A549 (cell line): Measurements from ENCODE around the gene DDX52. TPM values are rescaled to one million over a fixed set of nuclear protein-coding genes. Genes with fewer than 3 reads are reported as not detected.
A peak's percentile ranks its signal among the peaks of the same experiment; 100 is the strongest.

Experiments
- ATAC-seq, 2 experiments: fragments of 200-7000 bp in 1 of 2; fragments of >200 bp in 1 of 2; cut with Nextera tagmentation in 1 of 2; cut with Tn5 transposase in 1 of 2; 3 replicates each; pipeline versions ENCODE4 v1.8.0 to v1.9.1; 2018 to 2020; ENCODE audit warnings: mild to moderate bottlenecking in 1 of 2, moderate library complexity in 1 of 2
- CTCF ChIA-PET: fragments of 300-600 bp; sonication (Branson Sonifier 250); formaldehyde crosslinking; extraction: SDS; loops from one replicate; lab custom pipeline; 2021; ENCODE audit warnings: antibody characterized with exemption, inconsistent platforms; lab: Yijun Ruan, JAX
- POLR2A ChIA-PET: fragments of 350-600 bp; formaldehyde crosslinking; extraction: SDS; loops from one replicate; lab custom pipeline; 2021; ENCODE audit warnings: antibody characterized with exemption, inconsistent platforms; lab: Yijun Ruan, JAX
- DNase-seq, 2 experiments: peaks; one replicate each; pipeline versions ENCODE4 v3.0.0 to v3.0.0-alpha.2; 2011 to 2016; ENCODE audit warnings: low read depth in 1 of 2, low spot score in 1 of 2
- FAIRE-seq: peaks from 2 replicates; lab custom pipeline; 2011; peaks lifted over from hg19 to GRCh38; lab: Jason Lieb, UNC
- H3K27ac ChIP-seq, 2 experiments: fragments of >200 bp; sonication (Bioruptor Twin); formaldehyde crosslinking; 3 replicates each; pipeline ENCODE4 v1.5.1; 2016 to 2017
- H3K4me1 ChIP-seq: fragments of >200 bp; sonication (Bioruptor Twin); formaldehyde crosslinking; 3 replicates; pipeline ENCODE4 v1.6.1; 2016
- H3K4me2 ChIP-seq: fragments of >200 bp; sonication (Bioruptor Twin); formaldehyde crosslinking; 3 replicates; pipeline ENCODE4 v1.6.1; 2016
- H3K4me3 ChIP-seq: fragments of >200 bp; sonication (Bioruptor Twin); formaldehyde crosslinking; 3 replicates; pipeline ENCODE4 v1.5.1; 2016
- H3K9me3 ChIP-seq: fragments of >200 bp; sonication (Bioruptor Twin); formaldehyde crosslinking; 3 replicates; pipeline ENCODE4 v1.6.1; 2016
- BHLHE40 ChIP-seq: IDR thresholded peaks from 2 replicates; pipeline ENCODE4 v1.6.1; 2012; ENCODE audit warnings: low read depth, low read length, inconsistent platforms
- CBX8 ChIP-seq: fragments of 200-600 bp; sonication (generic); IDR thresholded peaks from 2 replicates; pipeline ENCODE4 v1.6.1; 2016
- CEBPB ChIP-seq, 2 experiments: fragments of >200 bp in 1 of 2; sonication (Bioruptor Twin) in 1 of 2; formaldehyde crosslinking in 1 of 2; IDR thresholded peaks; 2 replicates each; pipeline ENCODE4 v1.6.1; 2012 to 2016
- ESRRA ChIP-seq: fragments of 150-350 bp; IDR thresholded peaks from 2 replicates; pipeline ENCODE4 v1.6.1; 2014; ENCODE audit warnings: mild to moderate bottlenecking, low read length, borderline replicate concordance
- FOSB ChIP-seq: fragments of 250-450 bp; sonication (Bioruptor Pico); IDR thresholded peaks from 2 replicates; pipeline ENCODE4 v1.5.0; 2020; ENCODE audit warnings: mild to moderate bottlenecking, moderate library complexity
- FOSL2 ChIP-seq, 2 experiments: fragments of 450-650 bp in 1 of 2; fragments of >200 bp in 1 of 2; sonication (Bioruptor Twin) in 1 of 2; formaldehyde crosslinking; IDR thresholded peaks; 2 replicates each; pipeline versions ENCODE4 v1.5.0 to v1.6.1; 2016 to 2020; ENCODE audit warnings: mild to moderate bottlenecking in 1 of 2, moderate library complexity in 1 of 2
- GATA3 ChIP-seq: IDR thresholded peaks from 2 replicates; pipeline ENCODE4 v1.6.1; 2012; ENCODE audit warnings: borderline replicate concordance
- HOXA7 ChIP-seq: fragments of 250-450 bp; sonication (Bioruptor Pico); IDR thresholded peaks from 2 replicates; pipeline ENCODE4 v1.5.0; 2020; ENCODE audit warnings: mild to moderate bottlenecking, moderate library complexity
- HOXB13 ChIP-seq: fragments of 250-450 bp; sonication (Bioruptor Pico); IDR thresholded peaks from 2 replicates; pipeline ENCODE4 v1.5.0; 2020; ENCODE audit warnings: low read depth, mild to moderate bottlenecking, moderate library complexity
- JUN ChIP-seq, 2 experiments: fragments of >200 bp; sonication (Bioruptor Twin); formaldehyde crosslinking; IDR thresholded peaks; 2 replicates in 1 of 2; 3 replicates in 1 of 2; pipeline ENCODE4 v1.6.1; 2016 to 2017
- JUNB ChIP-seq: fragments of >200 bp; sonication (Bioruptor Twin); formaldehyde crosslinking; IDR thresholded peaks from 2 replicates; pipeline ENCODE4 v1.6.1; 2016
- KDM1A ChIP-seq: fragments of 200-600 bp; sonication (generic); IDR thresholded peaks from 2 replicates; pipeline ENCODE4 v1.6.1; 2016; ENCODE audit warnings: low read depth, mild to moderate bottlenecking
- KDM5A ChIP-seq: fragments of 200-600 bp; sonication (generic); IDR thresholded peaks from 2 replicates; pipeline ENCODE4 v1.6.1; 2016; ENCODE audit warnings: antibody characterized with exemption, mild to moderate bottlenecking
- MAFK ChIP-seq: fragments of 450-650 bp; IDR thresholded peaks from 2 replicates; pipeline ENCODE4 v1.6.1; 2014; ENCODE audit not compliant: partially characterized antibody
- MYC ChIP-seq: IDR thresholded peaks from 2 replicates; pipeline ENCODE4 v1.6.1; 2012; ENCODE audit warnings: mild to moderate bottlenecking, inconsistent platforms, low read length, improper control_type of control experiment, borderline replicate concordance
- PHF8 ChIP-seq: fragments of 200-600 bp; sonication (generic); IDR thresholded peaks from 2 replicates; pipeline ENCODE4 v1.6.1; 2016; ENCODE audit warnings: low read depth, mild to moderate bottlenecking, antibody characterized with exemption, moderate library complexity, borderline replicate concordance
- POLR2A ChIP-seq: IDR thresholded peaks from 2 replicates; pipeline ENCODE4 v1.6.1; 2012; ENCODE audit warnings: mild to moderate bottlenecking, low read length
- RFX5 ChIP-seq: fragments of 450-650 bp; IDR thresholded peaks from 2 replicates; pipeline ENCODE4 v1.7.1; 2014; ENCODE audit warnings: antibody characterized with exemption, mild to moderate bottlenecking, moderate library complexity
- SMC3 ChIP-seq: fragments of >200 bp; sonication (Bioruptor Twin); formaldehyde crosslinking; IDR thresholded peaks from 3 replicates; pipeline ENCODE4 v1.6.1; 2018; ENCODE audit warnings: inconsistent platforms
- TFCP2L1 ChIP-seq: fragments of 250-450 bp; sonication (Bioruptor Pico); IDR thresholded peaks from 2 replicates; pipeline ENCODE4 v1.5.0; 2021; ENCODE audit warnings: mild to moderate bottlenecking
- ZC3H11A ChIP-seq: fragments of 450-650 bp; IDR thresholded peaks from 2 replicates; pipeline ENCODE4 v1.6.1; 2014; ENCODE audit warnings: antibody characterized with exemption, mild to moderate bottlenecking
- ZSCAN20 ChIP-seq: fragments of 250-450 bp; sonication (Bioruptor Pico); IDR thresholded peaks from 2 replicates; pipeline ENCODE4 v1.8.0; 2022; ENCODE audit warnings: mild to moderate bottlenecking, moderate library complexity
- WGBS: methylation state at CpG from one replicate; pipeline ENCODE4 v1.1.6; 2017; ENCODE audit errors: missing lambda C conversion rate; 5-methylcytosine and 5-hydroxymethylcytosine counted together
- polyA minus RNA-seq: library from RNA; depleted of rRNA, polyadenylated mRNA; stranded (reverse); fragments of >200 nt; gene quantifications from 2 replicates; pipeline ENCODE4 v1.2.3, GENCODE V29; 2011; rRNA and poly(A)+ RNA removed
- polyA plus RNA-seq, 4 experiments: library from polyadenylated mRNA; depleted of rRNA in 3 of 4; stranded (reverse); fragments of >200 nt; fragmentation: RNase III in 1 of 4; extraction: RNeasy Plus Mini Kit Qiagen cat#74134 plus additional on column Dnase treatment in 1 of 4; gene quantifications; 2 replicates in 3 of 4; 3 replicates in 1 of 4; pipeline ENCODE4 v1.2.3, GENCODE V29; 2011 to 2017
- TF ChIP-seq, protein P1 (sequence below): IDR thresholded peaks from 2 replicates; pipeline ENCODE4 v1.6.1; 2012
- TF ChIP-seq, protein P2 (sequence below): fragments of >200 bp; sonication (Bioruptor Twin); formaldehyde crosslinking; IDR thresholded peaks from 3 replicates; pipeline ENCODE4 v1.6.1; 2016

The DDX52 gene
- 47.9 and 59.6 TPM in 2 replicates for polyA plus RNA-seq (2011; rRNA removed)
- 11.5 and 12.2 TPM in 2 replicates for polyA plus RNA-seq (2012; cell fraction: cytosol; rRNA removed)
- 8.5 and 11.2 TPM in 2 replicates for polyA plus RNA-seq (2012; cell fraction: nucleus; rRNA removed)
- 42.4 to 44.4 TPM (median 44.2 TPM) in 3 replicates for polyA plus RNA-seq (2017; fragmentation: RNase III; extraction: RNeasy Plus Mini Kit Qiagen cat#74134 plus additional on column Dnase treatment)
- polyA minus RNA-seq: 26.1 and 29.9 TPM in 2 replicates

GRCh38 chr17:37643118-37643766 is at the start of gene DDX52:
Gene DDX52 (minus strand): TSS chr17:37643446. CDS start chr17:37643420, 26 bp downstream.
- POLR2A ChIA-PET: no interaction called here
- Histone ChIP-seq H3K4me2 (peak within 1 kb of the TSS; percentile 88), H3K4me1 (peaks cover 26% of the 10 kb centered on the region), H3K27ac (peak within 1 kb of the TSS; percentile 86 to 92), H3K4me3 (peak within 1 kb of the TSS; percentile 74), H3K9me3 (no peaks in the 10 kb centered on the region)
- peak; percentile 93 to 97 for DNase-seq
- under 1% methylated on average over 43 of the region's 43 CpGs for WGBS
- no peak for FAIRE-seq
- peak; percentile 98 for ATAC-seq
- TF ChIP-seq KDM5A (peak; percentile 94), HOXB13 (CRISPR knock-in tag) (no peak), MYC (peak; percentile 31; the same call in 1 of the 2 replicates), JUN (IDR thresholded peaks at IDR 0.05) (peak; percentile 52 to 83; a peak in 4 of 5 replicates), SMC3 (no peak), MAFK (no peak), RFX5 (no peak), CEBPB (IDR thresholded peaks at IDR 0.05) (peak; percentile 42 to 82; a peak in 3 of 4 replicates), POLR2A (peak; percentile 89), PHF8 (peak; percentile 88; the same call in 1 of the 2 replicates)
- TF ChIP-seq, protein P1, sequence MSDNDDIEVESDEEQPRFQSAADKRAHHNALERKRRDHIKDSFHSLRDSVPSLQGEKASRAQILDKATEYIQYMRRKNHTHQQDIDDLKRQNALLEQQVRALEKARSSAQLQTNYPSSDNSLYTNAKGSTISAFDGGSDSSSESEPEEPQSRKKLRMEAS: peak; percentile 66; the same call in 1 of the 2 replicates
- CTCF ChIA-PET: interaction anchor here (0.5 to 10.1 kb wide), 11 partner anchors 8 to 203 kb away, joined by 3 to 153 read pairs (median 3); partner anchors contain the start of gene HNF1B

- ATAC-seq (no peak; a peak in 1 of 6 replicates), DNase-seq (no peak), FAIRE-seq (no peak)
- ChIA-PET CTCF (interaction anchor here (3.3 kb wide), 1 partner anchor 10 kb away, joined by 19 read pairs; no protein-coding TSS in a partner anchor), POLR2A (no interaction called here)
- no peaks in the 10 kb centered on the region for H3K9me3 ChIP-seq
- TF ChIP-seq FOSL2 (IDR thresholded peaks at IDR 0.05) (no peak), FOSL2 (CRISPR knock-in tag; IDR thresholded peaks at IDR 0.05) (no peak), GATA3 (no peak), TFCP2L1 (no peak), RFX5 (no peak)
- no peak overlapping the region for H3K4me2 ChIP-seq
- WGBS: 91% methylated on average over 6 of the region's 6 CpGs
- no peaks in the 10 kb centered on the region for H3K4me1 ChIP-seq
- no peak overlapping the region for H3K27ac ChIP-seq
- H3K4me3 ChIP-seq: no peak overlapping the region
Observed at GRCh38 chr17:37691807-37692206, 48.6 kb upstream of the DDX52 start.

DNA sequence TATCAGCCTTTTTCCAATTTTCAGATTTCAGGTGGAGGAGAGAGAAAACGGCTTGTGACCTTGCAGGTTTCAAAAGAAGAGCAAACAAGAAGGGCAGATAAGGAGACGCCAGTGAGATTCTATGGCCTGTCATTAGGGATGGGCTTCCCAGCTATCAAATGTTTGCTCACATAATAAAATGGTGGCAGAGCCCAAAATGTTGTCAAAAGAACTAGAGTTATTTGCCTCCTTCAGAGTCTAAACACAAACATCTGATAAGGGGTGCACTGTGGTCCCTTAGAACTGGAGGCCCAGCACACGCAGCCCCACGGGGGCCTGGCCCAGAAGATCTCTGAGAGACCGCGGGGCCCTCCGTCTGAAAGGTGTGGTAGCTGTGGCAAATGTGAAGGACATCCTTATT is 46.1 kb upstream of the DDX52 start:
- Histone ChIP-seq H3K4me1 (no peaks in the 10 kb centered on the region), H3K4me3 (no peak overlapping the region), H3K27ac (no peak overlapping the region), H3K4me2 (no peak overlapping the region), H3K9me3 (no peaks in the 10 kb centered on the region)
- WGBS: 90% methylated on average over 7 of the region's 7 CpGs
- DNase-seq (no peak), FAIRE-seq (no peak), ATAC-seq (no peak)
- TF ChIP-seq ZC3H11A (no peak), HOXA7 (CRISPR knock-in tag) (no peak), HOXB13 (CRISPR knock-in tag) (no peak), FOSL2 (IDR thresholded peaks at IDR 0.05) (no peak), FOSL2 (CRISPR knock-in tag; IDR thresholded peaks at IDR 0.05) (no peak), FOSB (CRISPR knock-in tag) (no peak), ESRRA (no peak), JUNB (no peak), KDM1A (no peak), MYC (no peak), MAFK (no peak), BHLHE40 (no peak), ZSCAN20 (CRISPR knock-in tag) (no peak), CBX8 (no peak)
- TF ChIP-seq, protein P2, sequence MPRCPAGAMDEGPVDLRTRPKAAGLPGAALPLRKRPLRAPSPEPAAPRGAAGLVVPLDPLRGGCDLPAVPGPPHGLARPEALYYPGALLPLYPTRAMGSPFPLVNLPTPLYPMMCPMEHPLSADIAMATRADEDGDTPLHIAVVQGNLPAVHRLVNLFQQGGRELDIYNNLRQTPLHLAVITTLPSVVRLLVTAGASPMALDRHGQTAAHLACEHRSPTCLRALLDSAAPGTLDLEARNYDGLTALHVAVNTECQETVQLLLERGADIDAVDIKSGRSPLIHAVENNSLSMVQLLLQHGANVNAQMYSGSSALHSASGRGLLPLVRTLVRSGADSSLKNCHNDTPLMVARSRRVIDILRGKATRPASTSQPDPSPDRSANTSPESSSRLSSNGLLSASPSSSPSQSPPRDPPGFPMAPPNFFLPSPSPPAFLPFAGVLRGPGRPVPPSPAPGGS: no peak
- ChIA-PET POLR2A (no interaction called here), CTCF (interaction anchor here (1.0 to 3.3 kb wide), 11 partner anchors 10 to 127 kb away, joined by 3 to 19 read pairs (median 5); no protein-coding TSS in a partner anchor)
